HG02759 (cell line): ENCODE measurements around the gene SULT2B1.
"Not testable (repeated sequence)": the region's sequence is repeated elsewhere in the genome, so short reads cannot be mapped to it uniquely, and the experiment has no call there.

ENCODE experiments used
- ATAC-seq: cut with Tn5 transposase; IDR thresholded peaks from one replicate; pipeline ENCODE4 v1.9.1; 2021; ENCODE audit warnings: mild to moderate bottlenecking, moderate library complexity; ENCODE audit not compliant: unreplicated experiment

SULT2B1 gene

DNA sequence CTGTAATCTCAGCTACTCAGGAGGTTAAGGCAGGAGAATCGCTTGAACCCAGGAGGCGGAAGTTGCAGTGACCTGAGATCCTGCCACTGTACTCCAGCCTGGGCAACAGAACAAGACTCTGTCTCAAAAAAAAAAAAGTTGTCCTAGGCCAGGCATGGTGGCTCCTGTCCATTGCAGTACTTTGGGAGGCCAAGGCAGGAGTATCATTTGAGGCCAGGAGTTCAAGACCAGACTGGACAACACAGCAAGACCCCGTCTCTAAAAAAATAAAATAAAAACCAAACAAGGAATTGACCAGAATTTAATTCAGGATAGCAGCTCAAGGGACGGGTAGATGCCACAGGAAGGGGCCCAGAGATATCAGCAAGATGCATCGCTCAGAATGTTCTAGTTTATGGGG is 4.9 kb downstream of the SULT2B1 start:
- ATAC-seq = no peak

DNA sequence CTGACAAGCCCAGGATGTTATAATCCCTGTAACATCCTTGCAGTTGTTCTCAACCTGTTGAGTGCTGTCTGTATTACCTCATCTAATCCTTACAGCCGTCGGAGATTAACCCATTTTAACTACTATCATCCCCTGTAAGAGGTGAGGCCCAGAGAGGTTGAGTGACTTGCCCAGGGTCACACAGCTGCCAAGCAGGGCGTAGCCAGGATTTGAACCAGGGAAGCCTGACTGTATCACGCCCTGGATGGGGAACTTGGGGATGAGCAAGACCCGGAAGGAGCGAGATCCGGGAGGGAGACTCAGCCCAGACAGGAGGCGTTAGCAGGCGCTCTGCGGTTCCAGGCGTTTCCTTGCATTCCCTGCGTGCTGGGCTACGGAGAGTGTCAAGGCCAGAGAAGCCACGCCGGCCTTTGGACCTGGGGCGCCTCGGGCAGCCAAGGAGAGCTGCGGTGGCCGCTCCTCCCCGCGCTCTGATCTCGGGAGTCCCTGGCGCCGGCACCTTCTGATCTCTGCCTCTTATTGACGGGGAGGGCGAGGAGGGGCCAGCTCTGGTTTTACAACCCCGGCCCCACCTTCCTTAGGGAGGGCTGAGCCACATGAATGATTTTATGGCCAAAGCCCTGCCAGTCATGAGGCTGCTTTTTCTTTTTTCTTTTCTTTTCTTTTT is 6.2 kb downstream of the SULT2B1 start:
- no peak for ATAC-seq

GRCh38 chr19:48560095-48560530 is 8.1 kb downstream of the SULT2B1 start:
- ATAC-seq = no peak

GRCh38 chr19:48561412-48561811 is 9.4 kb downstream of the SULT2B1 start:
- no peak for ATAC-seq

DNA sequence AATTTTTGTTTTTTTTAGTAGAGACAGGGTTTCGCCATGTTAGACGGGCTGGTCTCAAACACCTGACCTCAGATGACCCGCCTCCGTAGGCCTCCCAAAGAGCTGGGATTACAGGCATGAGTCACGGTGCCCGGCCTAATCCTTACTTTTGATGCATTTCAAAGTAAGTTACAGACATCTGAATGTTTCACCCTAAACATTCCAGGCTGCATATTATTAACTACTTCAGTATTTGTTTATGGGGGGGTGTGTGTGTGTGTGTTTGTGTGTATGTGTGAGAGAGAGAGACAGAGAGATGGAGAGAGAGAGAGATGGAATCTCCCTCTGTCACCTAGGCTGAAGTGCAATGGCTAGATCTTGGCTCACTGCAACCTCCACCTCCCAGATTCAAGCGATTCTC is 13.1 kb downstream of the SULT2B1 start:
- ATAC-seq = no peak

DNA sequence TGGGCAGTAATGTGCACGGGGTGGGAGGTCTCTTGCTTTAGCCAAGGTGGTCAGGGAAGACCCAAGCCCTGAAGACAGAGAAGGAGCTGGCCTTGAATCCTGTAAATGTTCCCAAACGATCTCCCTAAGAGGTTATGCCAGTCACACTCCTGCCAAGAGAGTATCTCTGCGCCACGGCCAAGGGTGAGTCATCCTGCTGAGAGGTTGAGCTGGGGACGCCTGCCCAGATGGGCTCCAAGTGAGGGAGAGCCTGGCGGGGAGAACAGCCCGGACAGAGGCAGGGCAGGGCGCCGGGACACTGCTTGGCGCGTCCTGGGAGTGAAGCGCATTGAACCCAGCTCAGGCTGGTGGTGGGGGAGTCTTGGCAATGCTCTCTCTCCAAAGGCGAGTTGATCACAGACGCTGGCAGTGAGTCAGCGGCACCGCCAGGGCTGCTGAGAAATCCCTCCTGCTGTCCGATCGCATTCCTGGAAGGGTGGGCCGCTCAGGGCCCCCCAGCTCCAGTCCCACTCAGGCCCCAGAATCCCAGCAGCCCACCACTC is 16.4 kb downstream of the SULT2B1 start:
- ATAC-seq = no peak

GRCh38 chr19:48569814-48570213 is 17.8 kb downstream of the SULT2B1 start:
- ATAC-seq = no peak

GRCh38 chr19:48571378-48572162 is 19.6 kb downstream of the SULT2B1 start:
- no peak for ATAC-seq

DNA sequence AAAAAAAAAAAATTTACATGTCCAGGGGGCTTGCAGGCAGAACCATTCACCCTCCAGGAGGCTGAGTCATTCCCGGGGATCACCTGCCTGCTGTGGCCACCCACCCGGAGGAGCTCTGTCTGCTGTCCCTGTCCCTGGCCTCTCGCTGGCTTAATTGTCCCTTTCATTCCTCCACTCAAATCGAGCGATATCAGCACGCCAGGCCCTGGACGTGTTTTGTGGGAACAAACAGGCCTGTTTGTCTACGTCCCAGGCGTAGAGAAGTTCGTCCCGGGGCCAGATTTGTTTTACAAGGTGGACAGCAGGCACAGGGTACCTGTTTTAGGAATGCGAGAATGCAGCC is 21.2 kb downstream of the SULT2B1 start:
- no peak for ATAC-seq

DNA sequence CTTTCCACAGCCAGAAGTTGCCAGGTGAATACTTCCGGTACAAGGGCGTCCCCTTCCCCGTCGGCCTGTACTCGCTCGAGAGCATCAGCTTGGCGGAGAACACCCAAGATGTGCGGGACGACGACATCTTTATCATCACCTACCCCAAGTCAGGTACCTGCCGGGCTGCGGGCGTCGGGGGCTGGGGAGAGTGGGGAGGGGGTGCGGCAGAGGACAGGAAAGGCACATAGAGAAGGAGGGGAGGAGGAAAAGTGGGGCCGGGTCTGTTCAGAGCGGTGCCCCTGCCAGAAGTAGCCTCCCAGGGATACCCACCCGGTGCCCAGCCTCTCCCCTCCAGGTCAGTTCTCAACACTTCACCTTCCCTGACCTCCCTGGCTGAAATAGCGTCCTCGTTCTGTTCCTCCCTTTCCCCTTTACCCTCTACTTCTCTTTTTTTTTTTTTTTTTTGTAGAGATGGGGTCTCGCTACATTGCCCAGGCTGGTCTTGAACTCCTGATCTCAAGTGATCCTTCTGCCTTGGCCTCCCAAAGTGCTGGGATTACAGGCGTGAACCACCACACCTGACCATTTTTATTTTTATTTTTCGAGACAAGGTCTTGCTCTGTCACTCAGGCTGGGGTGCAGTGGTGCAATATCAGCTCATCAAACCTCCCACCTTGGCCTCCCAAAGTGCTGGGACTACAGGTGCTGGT is 24.1 kb downstream of the SULT2B1 start:
- no peak for ATAC-seq

DNA sequence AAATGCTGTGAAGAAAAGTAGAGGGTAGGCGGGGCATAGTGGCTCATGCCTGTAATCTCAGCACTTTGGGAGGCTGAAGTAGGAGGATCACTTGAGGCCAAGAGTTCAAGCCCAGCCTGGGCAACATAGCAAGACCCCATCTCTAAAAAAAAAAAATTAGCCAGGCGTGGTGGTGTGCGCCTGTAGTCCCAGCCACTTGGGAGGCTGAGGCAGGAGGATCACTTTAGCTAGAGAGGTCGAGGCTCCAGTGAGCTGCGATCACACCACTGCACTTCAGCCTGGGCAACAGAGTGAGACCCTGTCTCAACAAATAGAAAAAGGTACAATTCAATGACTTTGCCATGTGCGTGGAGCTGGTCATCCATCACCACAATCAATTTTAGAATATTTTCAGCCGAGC is 25.9 kb downstream of the SULT2B1 start:
- ATAC-seq = not testable (repeated sequence)

DNA sequence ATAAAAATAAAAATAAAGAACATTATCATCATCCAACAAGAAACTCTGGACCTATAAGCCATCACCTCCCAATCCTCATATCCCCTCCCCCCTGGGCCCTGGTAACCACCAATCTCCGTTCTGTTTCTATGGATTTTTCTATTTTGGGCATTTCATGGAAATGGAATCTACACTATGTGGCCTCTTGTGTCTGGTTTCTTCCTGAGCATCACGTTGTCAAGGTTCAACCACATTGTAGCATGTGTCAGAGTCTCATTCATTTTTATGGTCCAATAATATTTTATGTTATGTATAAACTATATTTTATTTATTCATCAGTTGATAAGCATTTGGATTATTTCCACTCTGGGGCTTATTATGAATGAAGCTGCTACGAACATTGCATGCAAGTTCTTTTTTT is 26.9 kb downstream of the SULT2B1 start:
- no peak for ATAC-seq

DNA sequence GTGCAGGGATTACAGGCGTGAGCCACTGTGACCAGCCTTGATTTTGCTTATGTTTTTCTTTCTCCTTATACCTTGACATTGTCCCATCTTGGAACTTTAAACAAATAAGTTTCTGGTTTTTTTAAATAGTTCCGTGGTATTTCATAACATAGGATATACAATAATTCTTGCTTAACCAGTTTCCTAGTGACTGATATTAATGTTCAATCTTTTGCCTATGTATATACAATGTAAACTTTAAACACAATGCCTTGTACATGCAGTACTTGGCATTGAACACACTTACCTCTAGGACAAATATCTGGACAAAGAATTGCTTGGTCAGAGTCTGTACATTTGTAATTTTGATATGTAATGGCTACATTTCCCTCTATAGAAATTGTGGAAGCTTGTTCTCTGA is 30.2 kb downstream of the SULT2B1 start:
- no peak for ATAC-seq

- no peak for ATAC-seq
Measured at GRCh38 chr19:48587387-48587786, 35.4 kb downstream of the SULT2B1 start.

GRCh38 chr19:48588670-48589401 is 36.9 kb downstream of the SULT2B1 start:
- ATAC-seq = no peak

DNA sequence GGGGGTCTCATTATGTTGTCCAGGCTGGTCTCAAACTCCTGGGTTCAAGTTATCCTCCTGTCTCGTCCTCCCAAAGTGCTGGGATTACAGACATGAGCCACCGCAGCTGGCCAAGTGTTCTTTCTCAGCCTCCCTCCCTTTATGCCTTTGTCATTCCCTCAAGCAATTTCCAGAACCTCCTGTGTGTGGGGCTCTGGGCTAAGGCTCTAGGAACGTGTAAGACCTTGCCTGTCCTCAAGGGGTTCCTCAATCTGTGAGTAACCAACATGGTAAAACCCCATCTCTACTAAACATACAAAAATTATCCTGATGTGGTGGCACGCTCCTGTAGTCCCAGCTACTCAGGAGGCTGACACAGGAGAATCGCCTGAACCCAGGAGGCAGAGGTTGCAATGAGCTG is 39.0 kb downstream of the SULT2B1 start:
- no peak for ATAC-seq

DNA sequence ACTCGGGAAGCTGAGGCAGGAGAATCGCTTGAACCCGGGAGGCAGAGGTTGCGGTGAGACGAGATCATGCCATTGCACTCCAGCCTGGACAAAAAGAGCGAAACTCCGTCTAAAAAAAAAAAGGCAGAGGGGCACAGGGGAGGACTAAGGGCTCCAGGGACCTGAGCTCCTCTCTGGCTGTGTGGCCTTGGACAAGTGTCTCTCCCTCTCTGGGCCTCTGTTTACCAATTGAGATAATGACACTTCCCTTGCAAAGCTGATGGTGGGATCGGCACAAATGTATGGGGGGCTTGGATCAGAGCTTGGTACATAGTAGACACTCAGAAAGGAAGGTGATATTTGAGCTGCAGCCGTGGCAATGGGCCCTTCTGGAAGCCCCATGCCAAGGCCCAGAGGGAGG is 43.2 kb downstream of the SULT2B1 start:
- no peak for ATAC-seq

DNA sequence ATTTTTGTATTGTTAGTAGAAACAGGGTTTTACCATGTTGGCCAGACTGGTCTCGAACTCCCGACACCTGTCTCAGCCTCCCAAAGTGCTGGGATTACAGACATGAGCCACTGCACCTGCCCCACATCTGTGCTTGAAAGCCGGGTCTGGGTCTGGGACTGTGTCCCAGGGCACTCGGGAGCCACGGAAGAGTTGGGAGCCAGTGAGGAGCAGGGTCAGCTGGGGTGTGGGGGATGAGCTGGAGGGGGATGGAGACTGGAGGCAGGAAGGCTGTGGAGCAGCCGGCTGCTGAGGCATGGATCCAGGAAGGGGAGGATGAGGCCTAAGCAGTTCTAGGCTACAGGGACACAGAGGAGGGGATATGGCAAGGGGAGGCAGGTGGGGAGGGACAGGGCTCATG is 43.9 kb downstream of the SULT2B1 start:
- ATAC-seq = no peak

GRCh38 chr19:48596237-48596636 is 44.3 kb downstream of the SULT2B1 start:
- ATAC-seq = no peak

GRCh38 chr19:48596679-48597465 is 44.9 kb downstream of the SULT2B1 start:
- ATAC-seq = no peak
